KBM-7 (cell line): ENCODE data around the gene ELAVL4.
A peak's percentile ranks its signal among the peaks of the same experiment; 100 is the strongest.

Experiments used
- DNase-seq: peaks from one replicate; pipeline ENCODE4 v3.0.0-alpha.2; 2015
- in situ Hi-C: fragments of 300-500 bp; cut with MboI; formaldehyde crosslinking; loops from 2 replicates; pipeline ENCODE4 v1.14.3; 2020; ENCODE audit warnings: low sequenced_read_pairs, low pct_unique_long_range_greater_than_20kb, mixed read lengths

The ELAVL4 gene

GRCh38 chr1:50228871-50229384 lies 120.2 kb downstream of the ELAVL4 start:
- in situ Hi-C loops: no loop called here
- no peak for DNase-seq

GRCh38 chr1:50231209-50231608 lies 122.5 kb downstream of the ELAVL4 start:
- in situ Hi-C loops: no loop called here
- DNase-seq: no peak

- in situ Hi-C loops: no loop called here
- no peak for DNase-seq
Observed at GRCh38 chr1:50232336-50232735, 123.6 kb downstream of the ELAVL4 start.

- in situ Hi-C loops: no loop called here
- no peak for DNase-seq
Observed at GRCh38 chr1:50236656-50237055, 127.9 kb downstream of the ELAVL4 start.

GRCh38 chr1:50237056-50237455 lies 128.3 kb downstream of the ELAVL4 start:
- no peak for DNase-seq
- in situ Hi-C loops: no loop called here

GRCh38 chr1:50243939-50244338 lies 135.2 kb downstream of the ELAVL4 start:
- no peak for DNase-seq
- in situ Hi-C loops: no loop called here

GRCh38 chr1:50246869-50247268 lies 138.1 kb downstream of the ELAVL4 start:
- in situ Hi-C loops: no loop called here
- no peak for DNase-seq

- DNase-seq: peak; percentile 39
- in situ Hi-C loops: no loop called here
Observed at GRCh38 chr1:50251702-50252101, 143.0 kb downstream of the ELAVL4 start.

GRCh38 chr1:50252196-50252595 lies 143.5 kb downstream of the ELAVL4 start:
- DNase-seq: no peak
- in situ Hi-C loops: no loop called here
